ENCODE data around the gene GFY. TPM values are rescaled to one million over a fixed set of nuclear protein-coding genes. Genes with fewer than 3 reads are reported as not detected.

GFY gene
- polyA plus RNA-seq (not detected in 2 replicates), polyA minus RNA-seq (not detected in 2 replicates)

- no peak within 1 kb of the TSS for H3K4me2 ChIP-seq (ENCODE audit: low read length)
- no peak within 1 kb of the TSS for H3K27ac ChIP-seq (ENCODE audit: low read length)
- no peak within 1 kb of the TSS for H2AFZ ChIP-seq (ENCODE audit: low read depth, low read length)
- no peaks in the 10 kb centered on the region for H3K79me2 ChIP-seq (replicated peaks; ENCODE audit: insufficient read depth, low read length)
- H4K20me1 ChIP-seq (ENCODE audit: insufficient read depth): no peaks in the 10 kb centered on the region
- no peak within 1 kb of the TSS for H3K4me3 ChIP-seq (ENCODE audit: low read length)
- no peak for TF ChIP-seq MXI1 (conservative IDR thresholded peaks at IDR 0.05; ENCODE audit: poor library complexity, severe bottlenecking)
- no peak for TF ChIP-seq EZH2 (IDR thresholded peaks at IDR 0.05; ENCODE audit: borderline replicate concordance, insufficient read depth, low read length, poor library complexity, severe bottlenecking)
- TF ChIP-seq TAF1 (IDR thresholded peaks at IDR 0.05; ENCODE audit: low read depth): no peak
- TF ChIP-seq EP300 (conservative IDR thresholded peaks at IDR 0.05; ENCODE audit: poor library complexity, severe bottlenecking): no peak
- TF ChIP-seq RAD21 (conservative IDR thresholded peaks at IDR 0.05): no peak
- no peak for TF ChIP-seq CTCF (IDR thresholded peaks at IDR 0.05; ENCODE audit: poor library complexity, severe bottlenecking)
- no peak for TF ChIP-seq POLR2AphosphoS5 (IDR thresholded peaks at IDR 0.05)
- TF ChIP-seq SMC3 (conservative IDR thresholded peaks at IDR 0.05; ENCODE audit: poor library complexity): no peak
- no peak for TF ChIP-seq REST (IDR thresholded peaks at IDR 0.05; ENCODE audit: borderline replicate concordance)
- no peaks in the 10 kb centered on the region for H3K36me3 ChIP-seq (ENCODE audit: insufficient read depth, low read length)
- no peaks in the 10 kb centered on the region for H3K9me3 ChIP-seq (ENCODE audit: low read length)
- H3K27me3 ChIP-seq (ENCODE audit: insufficient read depth, low read depth, low read length): peaks cover 82% of the 10 kb centered on the region
- no peaks in the 10 kb centered on the region for H3F3A ChIP-seq (ENCODE audit: insufficient read depth, low read length, poor library complexity, severe bottlenecking)
- H3K9ac ChIP-seq (ENCODE audit: low read length): no peak within 1 kb of the TSS
- no peaks in the 10 kb centered on the region for H3K9me2 ChIP-seq (ENCODE audit: insufficient read depth, low read length)
Observed at GRCh38 chr19:49425178-49425577, at the start of gene GFY. Gene GFY, plus strand, starts transcription at chr19:49425388. Its CDS starts 1,043 bp downstream, at chr19:49426431.

- Histone ChIP-seq H3K9me3 (ENCODE audit: low read length) (no peaks in the 10 kb centered on the region), H3K79me2 (replicated peaks; ENCODE audit: insufficient read depth, low read length) (no peaks in the 10 kb centered on the region), H3K27ac (ENCODE audit: low read length) (no peak overlapping the region), H4K20me1 (ENCODE audit: insufficient read depth) (no peaks in the 10 kb centered on the region), H3K27me3 (ENCODE audit: insufficient read depth, low read depth, low read length) (no peaks in the 10 kb centered on the region), H2AFZ (ENCODE audit: low read depth, low read length) (no peak overlapping the region), H3K4me3 (ENCODE audit: low read length) (no peak overlapping the region), H3F3A (ENCODE audit: insufficient read depth, low read length, poor library complexity, severe bottlenecking) (no peaks in the 10 kb centered on the region), H3K9ac (ENCODE audit: low read length) (no peak overlapping the region), H3K36me3 (ENCODE audit: insufficient read depth, low read length) (no peaks in the 10 kb centered on the region), H3K9me2 (ENCODE audit: insufficient read depth, low read length) (no peaks in the 10 kb centered on the region), H3K4me2 (ENCODE audit: low read length) (no peak overlapping the region)
- TF ChIP-seq TAF1 (IDR thresholded peaks at IDR 0.05; ENCODE audit: low read depth): no peak
- TF ChIP-seq RAD21 (conservative IDR thresholded peaks at IDR 0.05): no peak
- TF ChIP-seq EZH2 (IDR thresholded peaks at IDR 0.05; ENCODE audit: borderline replicate concordance, insufficient read depth, low read length, poor library complexity, severe bottlenecking): no peak
- no peak for TF ChIP-seq MXI1 (conservative IDR thresholded peaks at IDR 0.05; ENCODE audit: poor library complexity, severe bottlenecking)
- no peak for TF ChIP-seq CTCF (IDR thresholded peaks at IDR 0.05; ENCODE audit: poor library complexity, severe bottlenecking)
- TF ChIP-seq POLR2AphosphoS5 (IDR thresholded peaks at IDR 0.05): no peak
- no peak for TF ChIP-seq REST (IDR thresholded peaks at IDR 0.05; ENCODE audit: borderline replicate concordance)
- TF ChIP-seq EP300 (conservative IDR thresholded peaks at IDR 0.05; ENCODE audit: poor library complexity, severe bottlenecking): no peak
- no peak for TF ChIP-seq SMC3 (conservative IDR thresholded peaks at IDR 0.05; ENCODE audit: poor library complexity)
Observed at GRCh38 chr19:49378512-49378911, 46.7 kb upstream of the GFY start.
